Spleen (tissue), 7 donors: ENCODE data around the gene THAP4.

Experiments
- POLR2A ChIP-seq, 3 donors: fragments of 450-650 bp; IDR thresholded peaks; one replicate each; pipeline ENCODE4 v1.5.1; 2017; ENCODE audit warnings: antibody characterized with exemption in 3 of 3, mild to moderate bottlenecking in 1 of 3
- TF ChIP-seq, protein P1 (sequence below), 11 experiments: fragments of 200-600 bp in 7 of 11; fragments of 450-650 bp in 4 of 11; sonication (generic) in 4 of 11; IDR thresholded peaks in 8 of 11; conservative IDR thresholded peaks in 3 of 11; 1 replicate in 7 of 11; 2 replicates in 4 of 11; pipeline versions ENCODE4 v1.4.0 to v1.8.0; 2016 to 2021; ENCODE audit warnings: antibody characterized with exemption in 11 of 11, inconsistent platforms in 4 of 11, mild to moderate bottlenecking in 1 of 11
- donor health status: DM: no; HTN: no; CAD: no; lungs with moderate emphysema.
- donor health status: DM: no; HTN: no; CAD: no.
- donor health status: DM: no; HTN: no; CAD: no.

DNA sequence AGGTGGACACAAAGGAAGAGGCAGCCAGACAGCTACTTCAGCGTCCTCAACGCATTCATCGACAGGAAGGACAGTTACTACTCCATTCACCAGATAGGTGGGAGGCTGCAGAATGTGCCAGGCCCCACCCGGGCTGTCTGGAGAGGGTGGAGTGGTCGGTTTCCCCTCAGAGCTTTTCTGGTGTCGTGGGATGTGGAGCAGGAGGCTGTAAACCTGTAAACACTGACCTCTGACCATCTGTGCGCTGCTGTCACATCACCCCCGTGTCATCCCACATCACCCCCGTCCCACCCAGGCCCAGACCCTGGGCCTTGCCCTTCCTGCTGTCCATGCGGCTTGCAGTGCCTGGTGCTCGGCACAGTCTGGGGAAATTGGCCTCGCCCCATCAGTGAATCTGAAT, 17.6 kb upstream of the THAP4 start:
- TF ChIP-seq, protein P1, sequence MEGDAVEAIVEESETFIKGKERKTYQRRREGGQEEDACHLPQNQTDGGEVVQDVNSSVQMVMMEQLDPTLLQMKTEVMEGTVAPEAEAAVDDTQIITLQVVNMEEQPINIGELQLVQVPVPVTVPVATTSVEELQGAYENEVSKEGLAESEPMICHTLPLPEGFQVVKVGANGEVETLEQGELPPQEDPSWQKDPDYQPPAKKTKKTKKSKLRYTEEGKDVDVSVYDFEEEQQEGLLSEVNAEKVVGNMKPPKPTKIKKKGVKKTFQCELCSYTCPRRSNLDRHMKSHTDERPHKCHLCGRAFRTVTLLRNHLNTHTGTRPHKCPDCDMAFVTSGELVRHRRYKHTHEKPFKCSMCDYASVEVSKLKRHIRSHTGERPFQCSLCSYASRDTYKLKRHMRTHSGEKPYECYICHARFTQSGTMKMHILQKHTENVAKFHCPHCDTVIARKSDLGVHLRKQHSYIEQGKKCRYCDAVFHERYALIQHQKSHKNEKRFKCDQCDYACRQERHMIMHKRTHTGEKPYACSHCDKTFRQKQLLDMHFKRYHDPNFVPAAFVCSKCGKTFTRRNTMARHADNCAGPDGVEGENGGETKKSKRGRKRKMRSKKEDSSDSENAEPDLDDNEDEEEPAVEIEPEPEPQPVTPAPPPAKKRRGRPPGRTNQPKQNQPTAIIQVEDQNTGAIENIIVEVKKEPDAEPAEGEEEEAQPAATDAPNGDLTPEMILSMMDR (IDR thresholded peaks at IDR 0.05 in 8 of 11, conservative IDR thresholded peaks at IDR 0.05 in 3 of 11), result no peak
- no peak for TF ChIP-seq POLR2A (IDR thresholded peaks at IDR 0.05)
